HEK293 (cell line): ENCODE measurements around the gene NCOA6.

ENCODE experiments used
- ZNF155 ChIP-seq: fragments of 450-650 bp; formaldehyde crosslinking; IDR thresholded peaks from 2 replicates; pipeline ENCODE4 v1.5.1; 2016; ENCODE audit warnings: missing biosample characterization, missing genetic modification characterization
- TF ChIP-seq, protein P1 (sequence below): fragments of 450-650 bp; formaldehyde crosslinking; IDR thresholded peaks from 2 replicates; pipeline ENCODE4 v1.5.1; 2016; ENCODE audit warnings: missing biosample characterization, missing genetic modification characterization
- TF ChIP-seq, protein P2 (sequence below): fragments of 450-650 bp; formaldehyde crosslinking; IDR thresholded peaks from 2 replicates; pipeline ENCODE4 v1.5.1; 2016; ENCODE audit warnings: missing biosample characterization, missing genetic modification characterization

GRCh38 chr20:34729416-34729815, 96.0 kb downstream of the NCOA6 start:
- TF ChIP-seq, protein P1, sequence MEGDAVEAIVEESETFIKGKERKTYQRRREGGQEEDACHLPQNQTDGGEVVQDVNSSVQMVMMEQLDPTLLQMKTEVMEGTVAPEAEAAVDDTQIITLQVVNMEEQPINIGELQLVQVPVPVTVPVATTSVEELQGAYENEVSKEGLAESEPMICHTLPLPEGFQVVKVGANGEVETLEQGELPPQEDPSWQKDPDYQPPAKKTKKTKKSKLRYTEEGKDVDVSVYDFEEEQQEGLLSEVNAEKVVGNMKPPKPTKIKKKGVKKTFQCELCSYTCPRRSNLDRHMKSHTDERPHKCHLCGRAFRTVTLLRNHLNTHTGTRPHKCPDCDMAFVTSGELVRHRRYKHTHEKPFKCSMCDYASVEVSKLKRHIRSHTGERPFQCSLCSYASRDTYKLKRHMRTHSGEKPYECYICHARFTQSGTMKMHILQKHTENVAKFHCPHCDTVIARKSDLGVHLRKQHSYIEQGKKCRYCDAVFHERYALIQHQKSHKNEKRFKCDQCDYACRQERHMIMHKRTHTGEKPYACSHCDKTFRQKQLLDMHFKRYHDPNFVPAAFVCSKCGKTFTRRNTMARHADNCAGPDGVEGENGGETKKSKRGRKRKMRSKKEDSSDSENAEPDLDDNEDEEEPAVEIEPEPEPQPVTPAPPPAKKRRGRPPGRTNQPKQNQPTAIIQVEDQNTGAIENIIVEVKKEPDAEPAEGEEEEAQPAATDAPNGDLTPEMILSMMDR (tag by site-specific recombination) = no peak
- TF ChIP-seq, protein P2, sequence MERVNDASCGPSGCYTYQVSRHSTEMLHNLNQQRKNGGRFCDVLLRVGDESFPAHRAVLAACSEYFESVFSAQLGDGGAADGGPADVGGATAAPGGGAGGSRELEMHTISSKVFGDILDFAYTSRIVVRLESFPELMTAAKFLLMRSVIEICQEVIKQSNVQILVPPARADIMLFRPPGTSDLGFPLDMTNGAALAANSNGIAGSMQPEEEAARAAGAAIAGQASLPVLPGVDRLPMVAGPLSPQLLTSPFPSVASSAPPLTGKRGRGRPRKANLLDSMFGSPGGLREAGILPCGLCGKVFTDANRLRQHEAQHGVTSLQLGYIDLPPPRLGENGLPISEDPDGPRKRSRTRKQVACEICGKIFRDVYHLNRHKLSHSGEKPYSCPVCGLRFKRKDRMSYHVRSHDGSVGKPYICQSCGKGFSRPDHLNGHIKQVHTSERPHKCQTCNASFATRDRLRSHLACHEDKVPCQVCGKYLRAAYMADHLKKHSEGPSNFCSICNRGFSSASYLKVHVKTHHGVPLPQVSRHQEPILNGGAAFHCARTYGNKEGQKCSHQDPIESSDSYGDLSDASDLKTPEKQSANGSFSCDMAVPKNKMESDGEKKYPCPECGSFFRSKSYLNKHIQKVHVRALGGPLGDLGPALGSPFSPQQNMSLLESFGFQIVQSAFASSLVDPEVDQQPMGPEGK (tag by site-specific recombination) = no peak
- TF ChIP-seq ZNF155 (tag by site-specific recombination) = no peak
